Measurements from ENCODE around the gene SLC12A5. TPM values are rescaled to one million over a fixed set of nuclear protein-coding genes. Genes with fewer than 3 reads are reported as not detected.

SLC12A5 gene
- total RNA-seq, 2 experiments from 2014 or later = 3.8 to 11.0 TPM

GRCh38 chr20:46047821-46048220 is 18.8 kb downstream of the SLC12A5 start:
- Histone ChIP-seq H3K36me3 (ENCODE audit: insufficient read depth, low read length) (no peaks in the 10 kb centered on the region), H3K4me2 (ENCODE audit: low read length) (no peak overlapping the region), H2AFZ (ENCODE audit: low read length) (no peak overlapping the region), H4K20me1 (ENCODE audit: insufficient read depth, low read length) (no peaks in the 10 kb centered on the region), H3K9me2 (ENCODE audit: insufficient read depth, low read length) (no peaks in the 10 kb centered on the region), H3K9me3 (ENCODE audit: low read length) (no peaks in the 10 kb centered on the region), H3K4me1 (ENCODE audit: insufficient read depth, low read length, poor library complexity, severe bottlenecking) (no peaks in the 10 kb centered on the region), H3K79me2 (ENCODE audit: insufficient read depth, low read depth, low read length) (no peaks in the 10 kb centered on the region), H3K27ac (ENCODE audit: low read depth, low read length, poor library complexity, severe bottlenecking) (no peak overlapping the region), H3K4me3 (ENCODE audit: low read depth, low read length, poor library complexity, severe bottlenecking) (no peak overlapping the region)
- intact Hi-C loops (cut with micrococcal nuclease; ENCODE audit: unreplicated experiment) = no loop called here
- DNase-seq (ENCODE audit: low spot score) = no peak
- TF ChIP-seq CTCF (conservative IDR thresholded peaks at IDR 0.05; ENCODE audit: low read length) = no peak
- no peak for TF ChIP-seq EZH2phosphoT487 (IDR thresholded peaks at IDR 0.05; ENCODE audit: borderline replicate concordance, low read depth, low read length)
- no TSS peak for BruUV-seq (replicated peaks)
- POLR2A ChIA-PET = no interaction called here
- CTCF ChIA-PET (ENCODE audit: unreplicated experiment) = no interaction called here

GRCh38 chr20:46049190-46049589 is 20.2 kb downstream of the SLC12A5 start:
- intact Hi-C loops (cut with micrococcal nuclease; ENCODE audit: unreplicated experiment) = no loop called here
- ChIA-PET CTCF (ENCODE audit: unreplicated experiment) (no interaction called here), POLR2A (no interaction called here)
- H3K4me2 ChIP-seq (ENCODE audit: low read length) = no peak overlapping the region
- TF ChIP-seq EZH2phosphoT487 (IDR thresholded peaks at IDR 0.05; ENCODE audit: borderline replicate concordance, low read depth, low read length) (no peak), CTCF (conservative IDR thresholded peaks at IDR 0.05; ENCODE audit: low read length) (no peak)
- no peaks in the 10 kb centered on the region for H3K36me3 ChIP-seq (ENCODE audit: insufficient read depth, low read length)
- no TSS peak for BruUV-seq (replicated peaks)
- no peaks in the 10 kb centered on the region for H3K79me2 ChIP-seq (ENCODE audit: insufficient read depth, low read depth, low read length)
- no peak for DNase-seq (ENCODE audit: low spot score)
- no peaks in the 10 kb centered on the region for H4K20me1 ChIP-seq (ENCODE audit: insufficient read depth, low read length)
- no peaks in the 10 kb centered on the region for H3K4me1 ChIP-seq (ENCODE audit: insufficient read depth, low read length, poor library complexity, severe bottlenecking)
- no peak overlapping the region for H2AFZ ChIP-seq (ENCODE audit: low read length)
- no peak overlapping the region for H3K27ac ChIP-seq (ENCODE audit: low read depth, low read length, poor library complexity, severe bottlenecking)
- H3K9me2 ChIP-seq (ENCODE audit: insufficient read depth, low read length) = no peaks in the 10 kb centered on the region
- H3K4me3 ChIP-seq (ENCODE audit: low read depth, low read length, poor library complexity, severe bottlenecking) = no peak overlapping the region
- H3K9me3 ChIP-seq (ENCODE audit: low read length) = no peaks in the 10 kb centered on the region

- Histone ChIP-seq H3K36me3 (ENCODE audit: insufficient read depth, low read length) (no peaks in the 10 kb centered on the region), H3K9me3 (ENCODE audit: low read length) (no peaks in the 10 kb centered on the region), H3K9me2 (ENCODE audit: insufficient read depth, low read length) (no peaks in the 10 kb centered on the region), H4K20me1 (ENCODE audit: insufficient read depth, low read length) (no peaks in the 10 kb centered on the region), H3K4me1 (ENCODE audit: insufficient read depth, low read length, poor library complexity, severe bottlenecking) (no peaks in the 10 kb centered on the region), H3K27ac (ENCODE audit: low read depth, low read length, poor library complexity, severe bottlenecking) (no peak overlapping the region), H3K4me2 (ENCODE audit: low read length) (no peak overlapping the region), H3K79me2 (ENCODE audit: insufficient read depth, low read depth, low read length) (no peaks in the 10 kb centered on the region), H2AFZ (ENCODE audit: low read length) (no peak overlapping the region), H3K4me3 (ENCODE audit: low read depth, low read length, poor library complexity, severe bottlenecking) (no peak overlapping the region)
- no peak for TF ChIP-seq EZH2phosphoT487 (IDR thresholded peaks at IDR 0.05; ENCODE audit: borderline replicate concordance, low read depth, low read length)
- no peak for TF ChIP-seq CTCF (conservative IDR thresholded peaks at IDR 0.05; ENCODE audit: low read length)
- no peak for DNase-seq (ENCODE audit: low spot score)
- intact Hi-C loops (cut with micrococcal nuclease; ENCODE audit: unreplicated experiment) = no loop called here
- ChIA-PET POLR2A (no interaction called here), CTCF (ENCODE audit: unreplicated experiment) (no interaction called here)
- no TSS peak for BruUV-seq (replicated peaks)
These were observed 20.8 kb downstream of the SLC12A5 start for GRCh38 chr20:46049815-46050214.
